22Rv1 (cell line): ENCODE measurements around the gene STK17A.

ENCODE experiments used
- H3K27ac ChIP-seq: fragments of 450-650 bp; 2 replicates; pipeline ENCODE4 v1.5.1; 2017
- CTCF ChIP-seq: fragments of 450-650 bp; IDR thresholded peaks from 2 replicates; pipeline ENCODE4 v1.5.1; 2017; ENCODE audit warnings: mild to moderate bottlenecking
- ZFX ChIP-seq: fragments of 450-650 bp; IDR thresholded peaks from 2 replicates; pipeline ENCODE4 v1.6.1; 2017; ENCODE audit warnings: antibody characterized with exemption, borderline replicate concordance

STK17A gene

GRCh38 chr7:43538404-43538771, 44.5 kb upstream of the STK17A start:
- TF ChIP-seq ZFX (no peak), CTCF (no peak)
- no peak overlapping the region for H3K27ac ChIP-seq

GRCh38 chr7:43540471-43540870, 42.4 kb upstream of the STK17A start:
- no peak overlapping the region for H3K27ac ChIP-seq
- TF ChIP-seq CTCF (no peak), ZFX (no peak)

- no peak overlapping the region for H3K27ac ChIP-seq
Measured at GRCh38 chr7:43542716-43543115, 40.2 kb upstream of the STK17A start.

GRCh38 chr7:43546231-43546630, 36.7 kb upstream of the STK17A start:
- no peak overlapping the region for H3K27ac ChIP-seq
- TF ChIP-seq ZFX: no peak

More at GRCh38 chr7:43542716-43543115, 40.2 kb upstream of the STK17A start:
- TF ChIP-seq ZFX: no peak
- no peak for TF ChIP-seq CTCF

GRCh38 chr7:43550427-43550826, 32.5 kb upstream of the STK17A start:
- TF ChIP-seq ZFX (no peak), CTCF (no peak)
- H3K27ac ChIP-seq: no peak overlapping the region

- no peak overlapping the region for H3K27ac ChIP-seq
- no peak for TF ChIP-seq CTCF
- no peak for TF ChIP-seq ZFX
Measured at GRCh38 chr7:43552122-43552521, 30.8 kb upstream of the STK17A start.

GRCh38 chr7:43553999-43554398, 28.9 kb upstream of the STK17A start:
- no peak overlapping the region for H3K27ac ChIP-seq
- TF ChIP-seq CTCF (no peak), ZFX (no peak)

- TF ChIP-seq ZFX (no peak), CTCF (no peak)
- no peak overlapping the region for H3K27ac ChIP-seq
Measured at GRCh38 chr7:43554423-43554822, 28.5 kb upstream of the STK17A start.
